Activated CD4-positive, alpha-beta T cell treated with anti-CD3 and anti-CD28 coated beads for 48 hours (primary cell): ENCODE measurements around the gene CRLF1.
"Not testable (repeated sequence)": the region's sequence is repeated elsewhere in the genome, so short reads cannot be mapped to it uniquely, and the experiment has no call there.

ENCODE experiments used
- DNase-seq: peaks from one replicate; pipeline ENCODE4 v3.0.0-alpha.2; 2020

CRLF1 gene

DNA sequence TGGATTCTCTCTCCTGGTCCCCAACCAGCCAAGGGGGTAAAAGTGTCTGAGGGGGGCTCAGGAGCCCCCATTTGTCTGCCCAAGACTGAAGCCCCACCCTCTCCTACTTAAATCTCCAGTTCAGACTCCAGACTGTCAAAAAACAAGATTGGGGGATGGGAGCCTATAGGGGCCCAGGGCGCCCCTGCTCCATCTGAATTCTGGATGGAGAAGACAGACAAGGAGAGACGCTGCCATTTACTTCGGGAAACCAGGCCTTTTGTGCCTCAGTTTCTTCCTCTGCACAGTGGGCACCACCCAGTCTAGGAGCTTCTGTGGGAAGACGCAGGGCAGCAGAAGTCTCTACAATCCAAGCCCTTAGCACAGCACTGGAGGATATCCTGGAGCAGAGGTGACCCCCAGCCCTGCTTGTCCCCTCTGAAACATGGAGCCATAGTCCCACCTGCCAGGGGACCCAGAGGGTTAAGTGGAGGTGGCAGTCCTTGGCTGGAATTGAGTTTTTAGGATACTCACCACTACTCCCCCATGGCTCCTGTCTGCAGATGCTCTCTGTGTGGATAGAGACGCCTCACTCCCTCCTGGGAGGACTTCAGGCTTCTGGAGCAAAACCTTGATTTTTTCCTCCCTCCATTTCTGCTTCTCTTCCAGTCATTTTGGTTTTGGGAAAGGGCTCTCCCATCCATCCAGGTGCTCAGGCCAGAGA, 1.7 kb upstream of the CRLF1 start:
- DNase-seq = no peak

DNA sequence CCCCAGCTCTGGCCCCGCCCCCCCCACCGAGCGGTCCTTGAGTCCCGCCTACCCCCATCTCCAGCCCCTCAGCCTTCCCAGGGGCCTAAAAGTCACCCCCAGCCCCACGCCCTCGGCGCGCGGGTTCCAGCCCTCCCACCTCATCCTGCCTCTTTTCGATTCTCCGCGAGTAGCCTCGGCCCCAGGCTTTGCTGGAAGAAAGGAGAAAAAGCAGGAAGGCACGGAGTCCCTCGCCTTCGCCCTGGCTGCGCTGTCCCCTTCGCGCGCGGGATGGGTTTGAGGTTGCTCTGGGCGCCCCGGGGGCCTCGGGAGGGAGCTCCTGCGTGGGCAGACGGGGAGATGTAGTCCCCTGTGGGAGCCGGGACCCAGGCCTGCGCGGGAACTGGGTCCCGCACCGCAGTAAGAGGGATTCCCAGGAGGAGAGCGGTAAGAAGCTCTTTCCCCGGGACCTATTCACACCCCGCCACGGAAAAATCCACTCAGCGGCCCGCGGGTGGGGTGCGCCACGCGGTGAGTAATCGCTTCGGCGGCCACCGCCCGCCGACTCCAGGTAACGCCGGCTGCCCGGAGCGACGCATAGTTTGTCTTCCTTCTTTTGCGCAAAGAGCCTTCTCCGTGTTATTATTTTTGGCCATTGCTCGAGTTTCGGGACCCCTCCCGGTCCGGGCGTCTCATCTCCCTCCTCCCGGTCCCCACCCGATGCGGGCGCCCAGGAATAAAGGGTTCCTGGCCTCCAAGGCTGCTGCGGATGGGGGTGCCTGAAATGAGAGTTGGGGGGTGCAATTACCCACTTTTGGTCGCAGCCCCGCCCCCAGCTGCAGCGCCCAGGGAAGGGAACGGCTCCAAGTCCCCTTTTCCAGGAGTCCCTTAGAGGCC, 865 bp upstream of the CRLF1 start:
- no peak for DNase-seq

GRCh38 chr19:18605546-18606280, 886 bp downstream of the CRLF1 start:
- DNase-seq = no peak

GRCh38 chr19:18605196-18605545, 1.4 kb downstream of the CRLF1 start:
- no peak for DNase-seq

GRCh38 chr19:18604820-18605159, 1.8 kb downstream of the CRLF1 start:
- DNase-seq = no peak

DNA sequence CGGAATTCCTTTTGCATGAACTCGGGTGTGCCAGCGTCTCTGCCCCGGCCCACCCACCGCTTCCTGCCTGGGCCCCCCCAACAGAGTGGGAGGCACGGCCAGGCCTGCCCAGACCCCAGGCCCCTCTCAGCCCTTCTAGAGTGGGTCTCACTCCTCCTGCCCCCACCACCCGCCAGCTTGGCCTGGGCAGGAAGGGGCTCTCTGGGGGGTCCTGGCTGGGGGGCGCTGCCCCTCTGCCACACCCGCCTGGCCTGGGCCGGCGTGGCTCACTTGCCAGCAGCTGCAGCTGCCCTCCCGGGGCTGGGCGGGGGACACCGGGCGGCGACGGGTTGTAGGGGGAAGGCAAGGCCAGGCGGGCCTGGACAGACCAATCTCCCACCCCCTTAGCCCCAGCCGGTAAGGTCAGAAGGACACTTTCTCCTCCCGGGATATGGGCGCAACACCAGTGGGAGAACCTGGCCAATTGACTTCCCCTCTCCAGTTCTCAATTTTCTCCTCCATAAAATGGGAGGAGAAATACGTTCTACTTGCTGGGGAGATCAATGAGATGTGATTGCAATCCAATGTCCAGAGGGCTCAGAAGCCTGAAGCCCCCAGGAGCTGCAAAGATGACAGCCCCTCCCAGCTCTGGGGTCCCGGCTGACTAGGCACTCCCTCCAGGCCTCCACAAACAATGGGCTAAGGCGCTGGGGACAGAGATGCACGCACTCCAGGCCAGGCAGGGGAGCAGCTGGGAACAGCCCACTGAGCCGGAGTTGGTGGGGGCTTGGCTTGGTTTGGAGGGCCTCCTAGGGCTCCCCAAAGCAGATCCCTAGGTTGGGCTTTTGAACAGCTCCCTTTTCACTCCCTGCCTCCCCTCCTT, 2.4 kb downstream of the CRLF1 start:
- no peak for DNase-seq

DNA sequence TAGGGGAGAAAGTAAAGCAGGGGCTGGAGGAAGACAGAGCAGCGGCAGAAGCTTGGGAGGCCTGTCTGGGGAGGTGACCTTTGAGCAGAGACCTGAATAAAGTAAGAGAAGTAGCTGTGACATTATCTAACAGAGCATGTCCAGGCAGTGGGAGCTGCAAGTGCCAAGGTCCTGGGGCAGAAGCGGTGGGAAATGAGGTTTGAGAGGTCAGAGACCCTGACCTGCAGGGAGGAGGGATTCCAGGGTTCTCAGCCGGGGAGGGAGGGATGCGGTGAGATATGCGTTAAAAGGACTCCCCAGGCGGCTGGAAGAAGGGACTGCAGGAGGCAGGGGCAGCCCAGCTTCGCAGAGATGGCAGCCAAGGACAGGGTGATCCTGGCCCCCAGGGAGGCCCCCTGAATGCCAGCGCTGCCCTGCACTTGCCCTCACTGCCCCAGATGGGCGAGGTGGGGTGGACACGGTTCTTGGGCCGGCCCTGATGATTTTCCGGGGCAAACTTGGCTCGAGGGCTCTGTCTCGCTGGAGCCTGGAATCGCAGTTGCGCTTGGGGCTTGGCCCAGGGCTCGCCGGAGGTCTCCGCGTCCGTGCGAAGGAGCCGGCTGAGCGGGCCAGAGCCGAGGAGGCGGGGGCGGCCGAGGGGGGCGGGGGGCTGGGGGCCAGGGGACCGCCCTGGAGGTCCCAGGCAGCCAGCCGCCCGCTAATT, 3.2 kb downstream of the CRLF1 start:
- DNase-seq = peak; percentile 43

DNA sequence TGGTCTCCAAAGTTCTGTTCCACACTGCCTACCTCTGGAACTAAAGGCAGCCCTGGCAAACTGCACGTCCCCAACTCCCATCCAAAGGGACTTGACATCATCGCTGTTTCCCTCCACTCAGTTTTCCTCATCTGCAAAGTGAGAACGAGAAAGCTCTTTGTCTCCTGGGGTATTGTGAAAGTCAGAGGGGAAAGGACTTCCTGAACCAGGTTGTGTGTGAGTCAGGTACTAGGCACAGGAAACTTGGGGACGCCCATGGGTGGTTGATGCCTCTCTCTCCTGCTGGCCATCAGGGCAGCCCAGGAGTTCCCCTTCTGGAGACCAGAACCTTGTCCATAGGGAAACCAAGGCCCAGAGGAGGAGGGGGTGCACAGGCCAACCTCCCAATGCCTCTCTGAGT, 4.7 kb downstream of the CRLF1 start:
- DNase-seq = no peak

DNA sequence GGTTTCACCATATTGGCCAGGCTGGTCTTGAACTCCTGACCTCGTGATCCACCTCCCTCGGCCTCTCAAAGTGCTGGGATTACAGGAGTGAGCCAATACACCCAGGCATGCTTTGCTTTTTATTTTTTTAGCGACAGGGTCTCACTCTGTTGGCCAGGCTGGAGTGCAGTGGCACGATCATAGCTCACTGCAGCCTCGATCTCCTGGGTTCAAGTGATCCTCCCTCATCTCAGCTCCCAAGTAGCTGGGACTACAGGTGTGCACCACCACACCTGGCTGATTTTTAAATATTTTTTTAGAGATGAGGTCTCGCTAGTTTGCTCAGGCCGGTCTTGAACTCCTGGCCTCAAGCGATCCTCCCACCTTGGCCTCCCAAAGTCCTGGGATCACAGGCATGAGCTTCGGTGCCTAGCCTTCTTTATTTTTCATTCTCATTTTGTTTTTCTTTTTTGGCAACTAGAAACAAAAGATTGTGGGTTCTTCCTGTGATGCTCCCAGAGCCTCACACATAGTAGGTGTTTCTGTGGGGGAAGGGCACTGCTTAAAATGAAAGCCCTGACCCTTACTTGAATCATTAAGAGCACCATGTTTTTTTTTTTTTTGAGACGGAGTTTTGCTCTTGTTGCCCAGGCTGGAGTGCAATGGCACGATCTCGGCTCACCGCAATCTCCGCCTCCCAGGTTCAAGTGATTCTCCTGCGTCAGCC, 5.8 kb downstream of the CRLF1 start:
- not testable (repeated sequence) for DNase-seq

DNA sequence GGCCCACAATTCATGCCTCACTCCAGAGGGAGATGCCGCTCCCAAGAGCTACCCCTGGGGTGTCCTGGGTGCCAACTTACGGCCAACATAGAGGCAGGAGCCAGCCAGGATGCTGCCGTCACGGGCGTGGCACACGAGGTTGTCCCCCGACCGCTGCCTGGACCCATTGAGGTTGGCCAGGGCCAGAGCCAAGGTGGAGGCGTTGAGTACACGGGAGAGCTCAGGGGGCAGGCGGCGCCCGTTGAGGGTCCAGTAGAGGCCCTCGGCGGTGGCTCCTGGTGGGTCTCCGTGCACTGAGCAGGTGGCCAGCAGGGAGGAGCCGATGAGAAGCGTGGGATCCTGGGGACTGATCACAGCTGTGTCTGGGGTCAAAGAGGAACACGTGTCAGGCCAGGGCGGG, 7.1 kb downstream of the CRLF1 start:
- DNase-seq = no peak

GRCh38 chr19:18597809-18598660, 8.6 kb downstream of the CRLF1 start:
- DNase-seq = no peak

DNA sequence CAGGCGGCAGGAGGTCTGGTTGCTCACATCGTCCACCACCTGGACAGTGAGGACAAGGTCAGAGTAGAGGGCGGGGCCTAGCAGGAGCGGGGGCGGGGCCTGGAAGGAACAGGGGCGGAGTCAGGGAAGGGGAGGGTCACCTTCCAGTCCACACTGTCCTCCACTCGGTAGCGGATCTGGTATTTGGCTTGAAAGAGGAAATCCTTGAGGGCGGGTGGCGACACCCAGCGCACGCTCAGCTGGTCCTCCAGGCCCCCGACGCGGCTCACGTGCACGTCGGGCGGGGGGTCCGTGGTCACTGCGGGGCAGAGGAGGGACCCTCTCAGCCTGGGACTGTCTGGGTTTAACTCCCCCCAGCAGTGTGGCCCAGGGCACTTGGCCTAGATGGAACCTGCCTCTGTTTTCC, 9.8 kb downstream of the CRLF1 start:
- no peak for DNase-seq

- DNase-seq = no peak
Observed at GRCh38 chr19:18595475-18595874, 11.1 kb downstream of the CRLF1 start.

GRCh38 chr19:18594824-18595373, 11.7 kb downstream of the CRLF1 start:
- no peak for DNase-seq

GRCh38 chr19:18594096-18594823, 12.3 kb downstream of the CRLF1 start:
- DNase-seq = peak; percentile 82

DNA sequence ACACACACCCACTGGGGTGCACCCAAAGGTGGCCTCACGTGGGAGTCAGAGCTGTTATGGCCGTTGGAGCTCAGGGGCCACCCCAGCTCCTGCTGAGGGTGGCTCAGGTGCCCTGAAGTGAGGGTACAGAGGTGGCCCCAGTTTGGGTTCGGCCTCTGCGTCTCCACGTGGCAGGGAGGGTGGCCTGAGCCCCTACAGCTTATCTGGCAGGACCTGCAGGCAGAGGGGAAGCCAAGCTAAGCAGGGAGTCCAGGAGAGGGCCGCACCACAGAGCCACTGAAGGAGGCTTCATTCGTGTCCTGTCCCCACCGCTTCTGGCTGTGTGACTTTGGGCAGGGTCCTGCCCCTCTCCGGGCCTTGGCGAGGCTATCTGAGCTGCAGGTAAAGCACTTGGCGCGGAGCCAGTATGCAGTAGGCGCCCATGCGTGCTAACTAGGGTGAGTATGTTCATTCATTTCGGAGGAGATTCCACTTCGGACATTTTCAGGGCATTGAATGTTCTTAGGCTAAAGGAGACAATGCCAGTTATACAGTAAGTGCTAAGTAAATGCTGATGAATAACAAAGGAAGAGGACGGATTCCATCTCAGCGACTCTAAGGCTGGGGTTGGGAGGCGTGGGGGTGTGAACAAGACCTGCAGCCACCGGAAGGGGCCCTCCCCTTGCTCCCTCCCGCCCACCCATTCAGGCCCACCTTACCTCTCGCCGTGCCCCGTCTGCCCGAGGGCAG, 13.1 kb downstream of the CRLF1 start:
- DNase-seq = no peak

DNA sequence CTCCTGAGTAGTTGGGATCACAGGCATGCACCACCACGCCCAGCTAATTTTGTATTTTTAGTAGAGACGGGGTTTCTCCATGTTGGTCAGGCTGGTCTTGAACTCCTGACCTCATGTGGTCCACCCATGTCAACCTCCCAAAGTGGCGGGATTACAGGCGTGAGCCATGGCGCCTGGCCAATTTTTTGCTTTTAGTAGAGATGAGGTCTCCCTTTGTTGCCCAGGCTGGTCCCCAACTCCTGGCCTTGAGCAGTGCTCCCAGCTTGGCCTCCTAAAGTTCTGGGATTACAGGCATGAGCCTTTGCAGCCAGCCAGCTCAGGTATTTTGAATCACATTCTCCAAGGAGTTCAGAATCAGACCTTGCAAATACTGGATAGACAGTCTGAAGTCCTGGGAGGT, 13.9 kb downstream of the CRLF1 start:
- not testable (repeated sequence) for DNase-seq

- no peak for DNase-seq
Observed at GRCh38 chr19:18591735-18592385, 14.7 kb downstream of the CRLF1 start.
